ENCODE results near the gene COPZ2. TPM values are rescaled to one million over a fixed set of nuclear protein-coding genes. Genes with fewer than 3 reads are reported as not detected.
A peak's percentile ranks its signal among the peaks of the same experiment; 100 is the strongest.
"Not testable (repeated sequence)": the region's sequence is repeated elsewhere in the genome, so short reads cannot be mapped to it uniquely, and the experiment has no call there.

Gene COPZ2, protein sequence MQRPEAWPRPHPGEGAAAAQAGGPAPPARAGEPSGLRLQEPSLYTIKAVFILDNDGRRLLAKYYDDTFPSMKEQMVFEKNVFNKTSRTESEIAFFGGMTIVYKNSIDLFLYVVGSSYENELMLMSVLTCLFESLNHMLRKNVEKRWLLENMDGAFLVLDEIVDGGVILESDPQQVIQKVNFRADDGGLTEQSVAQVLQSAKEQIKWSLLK
- total RNA-seq (under 1 TPM; 0.47 to 0.88 TPM), total RNA-seq (0 to 5.0 (median 0.45) reads per million in 172 experiments)
- polyA plus RNA-seq (2013, experiment 1 of 2) = 0.81 TPM
- 2.4 TPM for polyA plus RNA-seq (2013, experiment 2 of 2)

DNA sequence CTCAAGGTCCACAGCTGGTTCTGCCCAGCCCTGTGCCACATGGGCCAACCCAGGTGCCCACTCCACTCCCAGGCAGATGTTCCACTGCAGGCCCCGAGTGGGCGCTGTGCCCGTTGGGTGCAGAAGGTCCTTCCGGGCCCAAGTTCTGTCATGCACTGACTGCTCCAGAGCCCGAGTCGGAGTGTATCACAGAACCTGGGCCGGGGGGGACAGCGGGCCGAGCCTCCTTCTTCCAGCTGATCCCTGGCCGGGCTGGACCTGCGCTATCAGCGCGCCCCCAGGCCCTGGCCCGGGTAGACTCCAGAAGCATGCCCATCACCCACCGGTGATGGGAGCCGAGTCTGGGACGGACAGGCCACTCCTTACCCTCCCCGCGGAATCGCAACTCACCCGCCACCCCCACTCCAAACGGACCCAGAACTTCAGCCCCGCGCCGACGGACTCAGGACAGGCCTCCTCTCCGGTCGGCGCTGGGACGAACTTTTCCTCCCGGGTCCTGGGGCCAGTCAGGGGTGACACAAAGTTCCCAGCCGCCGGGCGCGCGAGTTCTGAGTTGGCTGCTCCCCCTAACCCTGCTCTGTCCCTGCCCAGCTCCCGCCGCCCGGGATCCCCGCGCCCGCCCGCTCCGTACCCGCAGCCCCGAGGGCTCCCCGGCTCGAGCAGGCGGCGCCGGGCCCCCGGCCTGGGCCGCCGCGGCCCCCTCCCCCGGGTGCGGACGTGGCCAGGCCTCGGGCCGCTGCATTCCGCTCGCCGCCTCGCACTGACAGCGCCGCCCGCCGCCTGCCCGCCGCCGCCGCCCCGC, at the start of gene COPZ2:
TSS of gene COPZ2 (minus strand) at position 762 of the 802 bp plus-strand sequence. CDS start at position 742, 20 bp downstream.
- Mint-ChIP-seq H3K36me3 (ENCODE audit: low read depth) (no peaks in the 10 kb centered on the region), H3K27me3 (peaks cover 56% of the 10 kb centered on the region), H3K27ac (no peak within 1 kb of the TSS), H3K4me3 (peak within 1 kb of the TSS; percentile 97), H3K9me3 (no peaks in the 10 kb centered on the region), H3K4me1 (ENCODE audit: low read depth) (peaks cover 9% of the 10 kb centered on the region)
- Histone ChIP-seq H3K9me3 (ENCODE audit: control insufficient read depth in 1 of 2, insufficient read depth in 1 of 2, low read length in 2 of 2) (no peaks in the 10 kb centered on the region), H3K27me3 (ENCODE audit: control insufficient read depth in 1 of 2, insufficient read depth in 2 of 2, low read length in 2 of 2) (peaks cover 17 to 26% of the 10 kb centered on the region in 2 experiments), H3K36me3 (ENCODE audit: insufficient read depth, low read length) (no peaks in the 10 kb centered on the region), H3K27ac (ENCODE audit: low read depth in 1 of 2, low read length in 2 of 2) (no peak within 1 kb of the TSS), H3K4me3 (ENCODE audit: low read length) (peak within 1 kb of the TSS; percentile 76), H3K4me1 (ENCODE audit: insufficient read depth, low read length) (peaks cover 15% of the 10 kb centered on the region)
- peak; percentile 100 for ATAC-seq (ENCODE audit: poor library complexity)
- peak; percentile 46 to 84 (median 61) for DNase-seq
- TF ChIP-seq, protein P1, sequence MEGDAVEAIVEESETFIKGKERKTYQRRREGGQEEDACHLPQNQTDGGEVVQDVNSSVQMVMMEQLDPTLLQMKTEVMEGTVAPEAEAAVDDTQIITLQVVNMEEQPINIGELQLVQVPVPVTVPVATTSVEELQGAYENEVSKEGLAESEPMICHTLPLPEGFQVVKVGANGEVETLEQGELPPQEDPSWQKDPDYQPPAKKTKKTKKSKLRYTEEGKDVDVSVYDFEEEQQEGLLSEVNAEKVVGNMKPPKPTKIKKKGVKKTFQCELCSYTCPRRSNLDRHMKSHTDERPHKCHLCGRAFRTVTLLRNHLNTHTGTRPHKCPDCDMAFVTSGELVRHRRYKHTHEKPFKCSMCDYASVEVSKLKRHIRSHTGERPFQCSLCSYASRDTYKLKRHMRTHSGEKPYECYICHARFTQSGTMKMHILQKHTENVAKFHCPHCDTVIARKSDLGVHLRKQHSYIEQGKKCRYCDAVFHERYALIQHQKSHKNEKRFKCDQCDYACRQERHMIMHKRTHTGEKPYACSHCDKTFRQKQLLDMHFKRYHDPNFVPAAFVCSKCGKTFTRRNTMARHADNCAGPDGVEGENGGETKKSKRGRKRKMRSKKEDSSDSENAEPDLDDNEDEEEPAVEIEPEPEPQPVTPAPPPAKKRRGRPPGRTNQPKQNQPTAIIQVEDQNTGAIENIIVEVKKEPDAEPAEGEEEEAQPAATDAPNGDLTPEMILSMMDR (IDR thresholded peaks at IDR 0.05) = peak; percentile 72
- ChIA-PET CTCF (interaction anchor here (0.8 to 2.8 kb wide), 6 partner anchors 10 to 65 kb away, joined by 3 to 23 read pairs (median 8); partner anchors contain the start of genes CDK5RAP3 and NFE2L1), POLR2A (interaction anchor here (0.7 to 1.7 kb wide), 4 partner anchors 10 to 46 kb away, joined by 3 to 7 read pairs (median 4); partner anchors contain the start of gene NFE2L1)
- intact Hi-C loops (cut with DNase I, micrococcal nuclease) = loop anchor here in 1 of 2 experiments (1.0 kb wide), 1 partner anchor 37 kb away; no protein-coding TSS in a partner anchor

DNA sequence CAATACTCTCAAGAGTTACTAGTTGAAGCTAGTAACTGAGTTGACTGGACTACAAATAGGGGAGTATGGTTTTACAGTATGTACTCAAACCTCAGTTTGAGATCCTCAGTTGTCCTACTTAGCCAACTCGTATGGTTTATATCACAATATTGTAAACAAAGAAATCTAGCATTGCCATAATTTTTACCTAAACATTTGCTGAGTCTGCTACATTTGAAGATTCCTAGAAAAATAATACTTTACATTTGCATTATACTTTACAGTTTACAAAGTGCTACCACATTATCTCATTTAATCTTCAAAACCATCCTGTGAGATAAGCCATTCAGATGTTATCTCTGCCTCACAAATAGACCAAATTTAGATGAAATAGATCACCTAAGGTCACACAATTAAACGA, 47.3 kb upstream of the COPZ2 start:
- Mint-ChIP-seq H3K36me3 (ENCODE audit: low read depth) (no peaks in the 10 kb centered on the region), H3K4me1 (ENCODE audit: low read depth) (peaks cover 10% of the 10 kb centered on the region), H3K27ac (no peak overlapping the region), H3K27me3 (no peaks in the 10 kb centered on the region), H3K4me3 (no peak overlapping the region), H3K9me3 (no peaks in the 10 kb centered on the region)
- POLR2A ChIA-PET = interaction anchor here (1.2 kb wide), 1 partner anchor 13 kb away, joined by 4 read pairs; no protein-coding TSS in a partner anchor
- ATAC-seq (ENCODE audit: poor library complexity) (no peak), DNase-seq (no peak)
- Histone ChIP-seq H3K27me3 (ENCODE audit: control insufficient read depth in 1 of 2, insufficient read depth in 2 of 2, low read length in 2 of 2) (no peaks in the 10 kb centered on the region), H3K4me1 (ENCODE audit: insufficient read depth, low read length) (no peaks in the 10 kb centered on the region), H3K36me3 (ENCODE audit: insufficient read depth, low read length) (no peaks in the 10 kb centered on the region), H3K27ac (ENCODE audit: low read depth in 1 of 2, low read length in 2 of 2) (no peak overlapping the region), H3K9me3 (ENCODE audit: control insufficient read depth in 1 of 2, insufficient read depth in 1 of 2, low read length in 2 of 2) (no peaks in the 10 kb centered on the region), H3K4me3 (ENCODE audit: low read length) (no peak overlapping the region)
- CTCF ChIA-PET = no interaction called here
- intact Hi-C loops (cut with DNase I, micrococcal nuclease) = loop anchor here in 1 of 2 experiments (5.0 kb wide), 1 partner anchor 507 kb away; the partner anchor contains the start of genes HOXB3 and HOXB5
- TF ChIP-seq, protein P1 (IDR thresholded peaks at IDR 0.05) = no peak

DNA sequence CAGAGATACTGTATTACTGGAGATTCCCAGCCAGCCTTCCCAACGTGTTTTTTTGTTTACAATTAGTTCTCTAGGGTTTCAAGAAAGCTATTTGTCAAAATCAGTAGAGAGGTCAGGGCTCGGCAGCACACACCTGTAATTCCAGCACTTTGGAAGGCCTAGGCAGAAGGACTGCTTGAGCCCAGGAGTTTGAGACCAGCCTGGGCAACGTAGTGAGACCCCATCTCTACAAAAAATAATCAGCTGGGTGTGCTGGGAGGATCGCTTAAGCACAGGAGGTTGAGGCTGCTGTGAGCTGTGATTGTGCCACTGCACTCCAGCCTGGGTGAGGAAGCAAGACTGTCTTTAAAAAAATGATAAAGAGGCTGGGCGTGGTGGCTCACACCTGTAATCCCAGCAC, 44.3 kb upstream of the COPZ2 start:
- no peak overlapping the region for H3K27ac Mint-ChIP-seq
- peaks cover 2% of the 10 kb centered on the region for H3K36me3 Mint-ChIP-seq (ENCODE audit: low read depth)
- ATAC-seq (ENCODE audit: poor library complexity) (no peak), DNase-seq (no peak)
- peaks cover 10% of the 10 kb centered on the region for H3K4me1 Mint-ChIP-seq (ENCODE audit: low read depth)
- POLR2A ChIA-PET = interaction anchor here (1.5 kb wide), 1 partner anchor 50 kb away, joined by 3 read pairs; no protein-coding TSS in a partner anchor
- H3K4me3 ChIP-seq (ENCODE audit: low read length) = no peak overlapping the region
- TF ChIP-seq, protein P1 (IDR thresholded peaks at IDR 0.05) = no peak
- intact Hi-C loops (cut with DNase I, micrococcal nuclease) = loop anchor here in 1 of 2 experiments (2.0 to 5.0 kb wide), 2 partner anchors 510 to 537 kb away; partner anchors contain the start of genes HOXB3 and HOXB5
- no peak overlapping the region for H3K4me3 Mint-ChIP-seq
- H3K27ac ChIP-seq (ENCODE audit: low read depth in 1 of 2, low read length in 2 of 2) = no peak overlapping the region
- H3K27me3 ChIP-seq (ENCODE audit: control insufficient read depth in 1 of 2, insufficient read depth in 2 of 2, low read length in 2 of 2) = no peaks in the 10 kb centered on the region
- H3K4me1 ChIP-seq (ENCODE audit: insufficient read depth, low read length) = no peaks in the 10 kb centered on the region
- H3K9me3 Mint-ChIP-seq = no peaks in the 10 kb centered on the region
- H3K9me3 ChIP-seq (ENCODE audit: control insufficient read depth in 1 of 2, insufficient read depth in 1 of 2, low read length in 2 of 2) = no peaks in the 10 kb centered on the region
- no peaks in the 10 kb centered on the region for H3K27me3 Mint-ChIP-seq
- peaks cover under 1% of the 10 kb centered on the region for H3K36me3 ChIP-seq (ENCODE audit: insufficient read depth, low read length)
- CTCF ChIA-PET = interaction anchor here (0.8 to 2.5 kb wide), 2 partner anchors 26 to 33 kb away, joined by 3 to 9 read pairs; partner anchors contain the start of gene SNX11

DNA sequence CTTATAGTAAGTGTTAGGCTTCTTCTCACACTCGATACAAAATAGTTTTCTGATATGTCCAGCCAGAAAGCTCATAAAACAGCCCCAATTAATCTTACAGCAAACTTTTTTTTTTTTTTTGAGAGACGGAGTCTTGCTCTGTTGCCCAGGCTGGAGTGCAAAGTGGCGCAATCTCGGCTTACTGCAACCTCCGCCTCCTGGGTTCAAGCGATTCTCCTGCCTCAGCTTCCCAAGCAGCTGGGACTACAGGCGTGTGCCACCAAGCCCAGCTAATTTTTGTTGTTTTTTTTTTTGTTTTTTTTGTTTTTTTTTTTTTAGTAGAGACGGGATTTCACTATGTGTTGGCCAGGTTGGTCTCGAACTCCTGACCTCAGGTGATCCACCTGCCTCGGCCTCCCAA, 39.6 kb upstream of the COPZ2 start:
- intact Hi-C loops (cut with DNase I, micrococcal nuclease); H3K27me3 Mint-ChIP-seq; H3K4me1 ChIP-seq (ENCODE audit: insufficient read depth, low read length); H3K27ac Mint-ChIP-seq; H3K4me3 ChIP-seq (ENCODE audit: low read length); DNase-seq; H3K4me1 Mint-ChIP-seq (ENCODE audit: low read depth); H3K27me3 ChIP-seq (ENCODE audit: control insufficient read depth in 1 of 2, insufficient read depth in 2 of 2, low read length in 2 of 2); H3K27ac ChIP-seq (ENCODE audit: low read depth in 1 of 2, low read length in 2 of 2); H3K9me3 Mint-ChIP-seq; POLR2A ChIA-PET; CTCF ChIA-PET; H3K4me3 Mint-ChIP-seq; H3K9me3 ChIP-seq (ENCODE audit: control insufficient read depth in 1 of 2, insufficient read depth in 1 of 2, low read length in 2 of 2); ATAC-seq (ENCODE audit: poor library complexity): not testable (repeated sequence)
- peaks cover 32% of the 10 kb centered on the region for H3K36me3 Mint-ChIP-seq (ENCODE audit: low read depth)
- peaks cover 27% of the 10 kb centered on the region for H3K36me3 ChIP-seq (ENCODE audit: insufficient read depth, low read length)

All from CD4-positive, alpha-beta T cell (primary cell).